A549 treated with AZD2906 at 1 μM for 4 hours (cell line): ENCODE data around the gene OR2AK2. TPM values are rescaled to one million over a fixed set of nuclear protein-coding genes. Genes with fewer than 3 reads are reported as not detected.

Experiments used
- total RNA-seq: library from RNA; stranded (reverse); fragments of 200-300 nt; extraction: Qiagen RNA extraction; gene quantifications from 5 replicates; pipeline ENCODE4 v1.2.3, GENCODE V29; 2022

The OR2AK2 gene
- not detected in 5 replicates for total RNA-seq

GRCh38 chr1:247964933-247965332 lies at the start of gene OR2AK2:
Gene OR2AK2 (plus strand): TSS chr1:247965233. CDS start chr1:247965377, 144 bp downstream.

GRCh38 chr1:247919952-247920351 lies 45.1 kb upstream of the OR2AK2 start, which contains the start of gene OR2T8:
Gene OR2T8 (plus strand): TSS chr1:247920252. CDS start chr1:247921018, 766 bp downstream.

GRCh38 chr1:247924868-247925267 lies 40.2 kb upstream of the OR2AK2 start, which contains the start of gene OR2AJ1:
Gene OR2AJ1 (plus strand): TSS chr1:247924889. CDS start chr1:247933769, 8,880 bp downstream.

GRCh38 chr1:247948558-247948957 lies 16.5 kb upstream of the OR2AK2 start, which contains the start of gene OR2L8:
Gene OR2L8 (plus strand): TSS chr1:247948858. CDS start chr1:247948858, 0 bp downstream.

GRCh38 chr1:248013229-248013710 lies 48.2 kb downstream of the OR2AK2 start, which contains the start of gene OR2L5:
Gene OR2L5 (plus strand): TSS chr1:248013660. CDS start chr1:248021948, 8,288 bp downstream.

Other genes with a start within 250 kb of the OR2AK2 start
- gene OR6F1, start 248.6 kb upstream of the OR2AK2 start, total RNA-seq, result not detected in 5 replicates
- not detected in 5 replicates for gene OR14K1, start 226.6 kb upstream of the OR2AK2 start, total RNA-seq
- not detected in 5 replicates for gene OR14A2, start 217.1 kb upstream of the OR2AK2 start, total RNA-seq
- not detected in 5 replicates for gene OR1C1, start 204.7 kb upstream of the OR2AK2 start, total RNA-seq
- gene OR14A16, start 141.1 kb upstream of the OR2AK2 start, total RNA-seq, result not detected in 5 replicates
- gene OR11L1, start 123.3 kb upstream of the OR2AK2 start, total RNA-seq, result not detected in 5 replicates
- not detected in 5 replicates for gene TRIM58, start 108.0 kb upstream of the OR2AK2 start, total RNA-seq
- not detected in 5 replicates for gene OR2W3, start 69.6 kb upstream of the OR2AK2 start, total RNA-seq
- gene OR2T8, start 45.0 kb upstream of the OR2AK2 start, total RNA-seq, result not detected in 5 replicates
- not detected in 5 replicates for gene OR2AJ1, start 40.3 kb upstream of the OR2AK2 start, total RNA-seq
- not detected in 5 replicates for gene OR2L8, start 16.4 kb upstream of the OR2AK2 start, total RNA-seq
- gene OR2L5, start 48.4 kb downstream of the OR2AK2 start, total RNA-seq, result not detected in 5 replicates
- not detected in 5 replicates for gene OR2L2, start 64.8 kb downstream of the OR2AK2 start, total RNA-seq
- not detected in 5 replicates for gene OR2L3, start 81.6 kb downstream of the OR2AK2 start, total RNA-seq
- gene OR2L13, start 130.0 kb downstream of the OR2AK2 start, total RNA-seq, result not detected in 5 replicates
- gene OR2M5, start 179.9 kb downstream of the OR2AK2 start, total RNA-seq, result not detected in 5 replicates
- gene OR2M2, start 209.6 kb downstream of the OR2AK2 start, total RNA-seq, result not detected in 5 replicates
- not detected in 5 replicates for gene OR2M3, start 232.0 kb downstream of the OR2AK2 start, total RNA-seq